ENCODE measurements around the gene MUC3A. TPM values are rescaled to one million over a fixed set of nuclear protein-coding genes. Genes with fewer than 3 reads are reported as not detected.
"Not testable (repeated sequence)": the region's sequence is repeated elsewhere in the genome, so short reads cannot be mapped to it uniquely, and the experiment has no call there.

Gene MUC3A
- total and polyA plus RNA-seq, 2 of the 13 experiments (the other 11 are each of a cell fraction or from before 2014, with no cell fraction given), result 0.01 TPM; not detected in 1

GRCh38 chr7:100919779-100920437 lies 29.4 kb upstream of the MUC3A start:
- ATAC-seq; H4K20me1 ChIP-seq (ENCODE audit: insufficient read depth, low read length); H3K9me3 ChIP-seq (ENCODE audit: low read length); H3K27ac ChIP-seq (ENCODE audit: extremely low read length, insufficient read depth, low read length); H2AFZ ChIP-seq (ENCODE audit: low read length); H3K9ac ChIP-seq (ENCODE audit: insufficient read depth, low read depth, low read length); H3K36me3 ChIP-seq (replicated peaks in 1 of 2; ENCODE audit: control insufficient read depth in 1 of 2, insufficient read depth in 2 of 2, low read length in 2 of 2); CTCF ChIA-PET (ENCODE audit: low intra/inter-chr PET ratio, low total read pairs); BruUV-seq (replicated peaks); H3K4me2 ChIP-seq (ENCODE audit: low read depth, low read length); FAIRE-seq; H3K4me1 ChIP-seq (ENCODE audit: insufficient read depth, low read length); H3K27me3 ChIP-seq (ENCODE audit: control insufficient read depth in 1 of 2, insufficient read depth in 2 of 2, low read length in 2 of 2); in situ Hi-C loops (cut with HindIII; ENCODE audit: extremely low pct_ligation_motif_present, low pct_unique_long_range_greater_than_20kb); H3K79me2 ChIP-seq (ENCODE audit: insufficient read depth, low read length); DNase-seq (ENCODE audit: low spot score); POLR2A ChIA-PET; H3K4me3 ChIP-seq (replicated peaks in 1 of 3; ENCODE audit: insufficient read depth in 1 of 3, low read depth in 2 of 3, low read length in 3 of 3); intact Hi-C loops (cut with micrococcal nuclease; ENCODE audit: unreplicated experiment): not testable (repeated sequence)
- 48% methylated on average over 9 of the region's 9 CpGs for WGBS (ENCODE audit: low lambda C conversion rate)
- peak in 1 of 2 experiments; percentile 36; a peak in 1 of 4 replicates for TF ChIP-seq MAFK (conservative IDR thresholded peaks at IDR 0.05 in 1 of 2, IDR thresholded peaks at IDR 0.05 in 1 of 2; ENCODE audit: low read length in 2 of 2)

GRCh38 chr7:100921039-100921438 lies 28.3 kb upstream of the MUC3A start:
- Histone ChIP-seq H3K4me3 (replicated peaks in 1 of 3; ENCODE audit: insufficient read depth in 1 of 3, low read depth in 2 of 3, low read length in 3 of 3) (no peak overlapping the region), H3K27ac (ENCODE audit: extremely low read length, insufficient read depth, low read length) (no peak overlapping the region), H3K36me3 (replicated peaks in 1 of 2; ENCODE audit: control insufficient read depth in 1 of 2, insufficient read depth in 2 of 2, low read length in 2 of 2) (no peaks in the 10 kb centered on the region), H3K4me2 (ENCODE audit: low read depth, low read length) (no peak overlapping the region), H4K20me1 (ENCODE audit: insufficient read depth, low read length) (no peaks in the 10 kb centered on the region), H3K9me3 (ENCODE audit: low read length) (no peaks in the 10 kb centered on the region), H3K4me1 (ENCODE audit: insufficient read depth, low read length) (no peaks in the 10 kb centered on the region), H3K9ac (ENCODE audit: insufficient read depth, low read depth, low read length) (no peak overlapping the region), H2AFZ (ENCODE audit: low read length) (no peak overlapping the region), H3K27me3 (ENCODE audit: control insufficient read depth in 1 of 2, insufficient read depth in 2 of 2, low read length in 2 of 2) (no peaks in the 10 kb centered on the region), H3K79me2 (ENCODE audit: insufficient read depth, low read length) (no peaks in the 10 kb centered on the region)
- POLR2A ChIA-PET, result no interaction called here
- FAIRE-seq (no peak), DNase-seq (ENCODE audit: low spot score) (no peak), ATAC-seq (no peak)
- no peak for TF ChIP-seq PHB2 (IDR thresholded peaks at IDR 0.05; ENCODE audit: partially characterized antibody)
- in situ Hi-C loops (cut with HindIII; ENCODE audit: extremely low pct_ligation_motif_present, low pct_unique_long_range_greater_than_20kb), result no loop called here
- intact Hi-C loops (cut with micrococcal nuclease; ENCODE audit: unreplicated experiment), result no loop called here
- CTCF ChIA-PET (ENCODE audit: low intra/inter-chr PET ratio, low total read pairs), result no interaction called here
- no TSS peak for BruUV-seq (replicated peaks)

GRCh38 chr7:100923616-100924015 lies 25.7 kb upstream of the MUC3A start:
- intact Hi-C loops (cut with micrococcal nuclease; ENCODE audit: unreplicated experiment); H3K36me3 ChIP-seq (replicated peaks in 1 of 2; ENCODE audit: control insufficient read depth in 1 of 2, insufficient read depth in 2 of 2, low read length in 2 of 2); H3K9me3 ChIP-seq (ENCODE audit: low read length); H3K9ac ChIP-seq (ENCODE audit: insufficient read depth, low read depth, low read length); H3K4me3 ChIP-seq (replicated peaks in 1 of 3; ENCODE audit: insufficient read depth in 1 of 3, low read depth in 2 of 3, low read length in 3 of 3); H3K27me3 ChIP-seq (ENCODE audit: control insufficient read depth in 1 of 2, insufficient read depth in 2 of 2, low read length in 2 of 2); H4K20me1 ChIP-seq (ENCODE audit: insufficient read depth, low read length); H3K79me2 ChIP-seq (ENCODE audit: insufficient read depth, low read length); BruUV-seq (replicated peaks); ATAC-seq; DNase-seq (ENCODE audit: low spot score); H2AFZ ChIP-seq (ENCODE audit: low read length); H3K27ac ChIP-seq (ENCODE audit: extremely low read length, insufficient read depth, low read length); FAIRE-seq; in situ Hi-C loops (cut with HindIII; ENCODE audit: extremely low pct_ligation_motif_present, low pct_unique_long_range_greater_than_20kb); H3K4me2 ChIP-seq (ENCODE audit: low read depth, low read length); POLR2A ChIA-PET; CTCF ChIA-PET (ENCODE audit: low intra/inter-chr PET ratio, low total read pairs); H3K4me1 ChIP-seq (ENCODE audit: insufficient read depth, low read length): not testable (repeated sequence)
- 3% methylated on average over 4 of the region's 4 CpGs for WGBS (ENCODE audit: low lambda C conversion rate)

Data from HepG2 (cell line).